Mucosa of descending colon (tissue), 3 donors: ENCODE measurements around the gene ZNF655. TPM values are rescaled to one million over a fixed set of nuclear protein-coding genes. Genes with fewer than 3 reads are reported as not detected.
A peak's percentile ranks its signal among the peaks of the same experiment; 100 is the strongest.

Experiments
- ATAC-seq: fragments of 200-7000 bp; cut with Tn5 transposase; one replicate; pipeline ENCODE4 v1.9.1; 2020; ENCODE audit warnings: mild to moderate bottlenecking, moderate library complexity
- DNase-seq, 3 donors: peaks; one replicate each; pipeline ENCODE4 v3.0.0-alpha.2; 2020
- H3K36me3 ChIP-seq: fragments of 200-600 bp; one replicate; pipeline ENCODE4 v1.8.0; 2021; ENCODE audit warnings: low read depth, mild to moderate bottlenecking
- H3K4me1 ChIP-seq: fragments of 200-600 bp; one replicate; pipeline ENCODE4 v1.8.0; 2021; ENCODE audit warnings: low read depth, mild to moderate bottlenecking
- H3K4me3 ChIP-seq: fragments of 200-600 bp; one replicate; pipeline ENCODE4 v1.8.0; 2021; ENCODE audit warnings: mild to moderate bottlenecking
- H3K9me3 ChIP-seq: fragments of 200-600 bp; one replicate; pipeline ENCODE4 v1.8.0; 2021; ENCODE audit warnings: mild to moderate bottlenecking
- intact Hi-C, 2 donors: fragments of 100-400 bp; cut with DNase I in 1 of 2; cut with micrococcal nuclease in 1 of 2; formaldehyde crosslinking; loops; one replicate each; pipeline versions ENCODE4 v1.11.0 to v1.11.1; 2022; cut with DNase I, micrococcal nuclease
- long read RNA-seq, 2 donors: library from polyadenylated mRNA; unstranded; transcript quantifications; one replicate each; pipeline ENCODE4 v2.0.0, GENCODE V29; 2019 to 2021
- total RNA-seq, 3 donors: library from RNA; stranded (reverse); fragmentation: NEBNext Ultra II Directional in 2 of 3; extraction: Animal tissue kit (Norgen Biotek cat#: 25700) in 2 of 3; gene quantifications; one replicate each; pipeline versions ENCODE4 v1.2.1 to v1.2.4, GENCODE V29; 2021 to 2023
- TF ChIP-seq, protein P1 (sequence below): fragments of 200-600 bp; IDR thresholded peaks from one replicate; pipeline ENCODE4 v1.8.0; 2022; ENCODE audit warnings: antibody characterized with exemption, mild to moderate bottlenecking
- donor health status: DM: no; HTN: no; CAD: no; lungs with moderate emphysema.
- donor health status: DM: no; HTN: no; CAD: no.
- donor health status: DM: no; HTN: yes; CAD: no.

The ZNF655 gene
- 10 to 100 TPM; 64.4 to 99.0 (median 84.0) TPM for total RNA-seq
- long read RNA-seq, donor 1, full-length matches to known transcripts = 20 of 36 reads
- long read RNA-seq, donor 1, partial matches to known transcripts = 2 of 36 reads
- long read RNA-seq, donor 1, other reads (novel, unspliced or antisense) = 14 of 36 reads
- long read RNA-seq, donor 2, full-length matches to known transcripts = 10 of 32 reads
- long read RNA-seq, donor 2, partial matches to known transcripts = 3 of 32 reads
- long read RNA-seq, donor 2, other reads (novel, unspliced or antisense) = 19 of 32 reads

GRCh38 chr7:99558306-99559174, at the start of gene ZNF655:
Gene ZNF655 (plus strand): TSS chr7:99558642. CDS start chr7:99560560, 1,918 bp downstream.
- peak within 1 kb of the TSS; percentile 90 for H3K4me3 ChIP-seq
- intact Hi-C loops = no loop called here

DNA sequence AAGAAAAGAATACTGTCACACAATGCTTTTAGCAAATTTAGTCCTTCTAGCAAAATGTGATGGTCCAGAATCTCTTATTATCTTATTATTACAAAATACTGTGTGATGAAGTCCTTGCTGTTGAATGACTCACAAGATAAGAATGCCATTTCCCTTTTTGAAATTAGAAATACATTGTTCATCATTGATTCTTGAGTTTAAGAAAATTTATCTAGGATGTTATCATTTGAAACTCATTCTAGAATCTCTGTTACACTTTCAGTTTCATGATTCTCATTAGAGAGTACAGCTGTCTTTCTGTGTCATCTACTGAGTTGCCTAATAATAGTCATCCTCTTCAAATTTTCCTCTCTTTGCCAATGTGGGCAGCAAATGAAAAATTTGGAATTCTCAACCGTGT, 44.4 kb upstream of the ZNF655 start:
- ATAC-seq (no peak), DNase-seq (no peak)
- intact Hi-C loops = no loop called here
- Histone ChIP-seq H3K36me3 (no peaks in the 10 kb centered on the region), H3K9me3 (no peaks in the 10 kb centered on the region), H3K4me1 (no peaks in the 10 kb centered on the region), H3K4me3 (no peak overlapping the region)
- TF ChIP-seq, protein P1, sequence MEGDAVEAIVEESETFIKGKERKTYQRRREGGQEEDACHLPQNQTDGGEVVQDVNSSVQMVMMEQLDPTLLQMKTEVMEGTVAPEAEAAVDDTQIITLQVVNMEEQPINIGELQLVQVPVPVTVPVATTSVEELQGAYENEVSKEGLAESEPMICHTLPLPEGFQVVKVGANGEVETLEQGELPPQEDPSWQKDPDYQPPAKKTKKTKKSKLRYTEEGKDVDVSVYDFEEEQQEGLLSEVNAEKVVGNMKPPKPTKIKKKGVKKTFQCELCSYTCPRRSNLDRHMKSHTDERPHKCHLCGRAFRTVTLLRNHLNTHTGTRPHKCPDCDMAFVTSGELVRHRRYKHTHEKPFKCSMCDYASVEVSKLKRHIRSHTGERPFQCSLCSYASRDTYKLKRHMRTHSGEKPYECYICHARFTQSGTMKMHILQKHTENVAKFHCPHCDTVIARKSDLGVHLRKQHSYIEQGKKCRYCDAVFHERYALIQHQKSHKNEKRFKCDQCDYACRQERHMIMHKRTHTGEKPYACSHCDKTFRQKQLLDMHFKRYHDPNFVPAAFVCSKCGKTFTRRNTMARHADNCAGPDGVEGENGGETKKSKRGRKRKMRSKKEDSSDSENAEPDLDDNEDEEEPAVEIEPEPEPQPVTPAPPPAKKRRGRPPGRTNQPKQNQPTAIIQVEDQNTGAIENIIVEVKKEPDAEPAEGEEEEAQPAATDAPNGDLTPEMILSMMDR = no peak

More at GRCh38 chr7:99558306-99559174, at the start of gene ZNF655:
- Histone ChIP-seq H3K9me3 (no peaks in the 10 kb centered on the region), H3K4me1 (peaks cover 20% of the 10 kb centered on the region), H3K36me3 (peaks cover 2% of the 10 kb centered on the region)
- TF ChIP-seq, protein P1 = no peak
- DNase-seq = peak; percentile 90 to 95 (median 95)
- ATAC-seq = peak; percentile 94

GRCh38 chr7:99521399-99521798, 37.0 kb upstream of the ZNF655 start:
- DNase-seq = no peak
- TF ChIP-seq, protein P1 = no peak
- Histone ChIP-seq H3K4me3 (no peak overlapping the region), H3K9me3 (no peaks in the 10 kb centered on the region), H3K36me3 (peaks cover 5% of the 10 kb centered on the region), H3K4me1 (no peaks in the 10 kb centered on the region)
- no peak for ATAC-seq
- intact Hi-C loops = no loop called here

- peak; percentile 57 for ATAC-seq
- peak in 1 of 3 donors; percentile 32 for DNase-seq
- intact Hi-C loops = no loop called here
- TF ChIP-seq, protein P1 = no peak
- Histone ChIP-seq H3K4me1 (no peaks in the 10 kb centered on the region), H3K4me3 (no peak overlapping the region), H3K36me3 (peaks cover 5% of the 10 kb centered on the region), H3K9me3 (peaks cover 21% of the 10 kb centered on the region)
Measured at GRCh38 chr7:99525713-99526440, 32.6 kb upstream of the ZNF655 start.

GRCh38 chr7:99531354-99531765, 27.1 kb upstream of the ZNF655 start:
- DNase-seq = no peak
- Histone ChIP-seq H3K4me1 (no peaks in the 10 kb centered on the region), H3K9me3 (peaks cover 56% of the 10 kb centered on the region), H3K4me3 (no peak overlapping the region), H3K36me3 (peaks cover 8% of the 10 kb centered on the region)
- TF ChIP-seq, protein P1 = no peak
- intact Hi-C loops = no loop called here
- no peak for ATAC-seq
